Measurements from ENCODE around the gene MYBPH. TPM values are rescaled to one million over a fixed set of nuclear protein-coding genes. Genes with fewer than 3 reads are reported as not detected.

The MYBPH gene
- total and polyA plus RNA-seq, 2 donors (not counting 3 experiments of a cell fraction or from before 2014, with no cell fraction given) = not detected

DNA sequence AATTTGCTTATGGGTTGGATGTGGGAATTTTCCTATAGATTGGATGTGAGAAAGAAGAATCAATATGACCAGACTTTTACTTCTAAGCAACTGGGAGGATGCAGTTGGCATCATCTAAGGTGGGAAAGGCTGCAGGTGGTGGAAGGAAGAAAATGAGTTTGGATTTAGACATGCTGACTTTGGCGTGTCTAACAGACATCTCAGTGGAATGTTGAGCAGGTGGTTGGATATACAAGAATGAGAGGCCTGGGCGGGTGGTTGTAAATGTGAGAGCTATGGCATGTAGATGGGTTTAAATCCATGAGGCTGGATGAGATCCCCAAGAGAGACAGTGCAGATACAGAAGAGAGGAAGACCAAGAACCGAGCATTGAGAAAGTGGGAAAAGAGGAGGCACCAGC, 37.6 kb downstream of the MYBPH start:
- FAIRE-seq (no peak), DNase-seq (ENCODE audit: low read depth, low spot score) (no peak)
- peaks cover 10 to 11% of the 10 kb centered on the region in 2 experiments for H3K27me3 ChIP-seq (ENCODE audit: control insufficient read depth in 2 of 2, insufficient read depth in 2 of 2, low read length in 2 of 2)
- no TSS peak for BruUV-seq (replicated peaks)
- H3K4me1 ChIP-seq (ENCODE audit: control insufficient read depth, extremely low read depth, insufficient read depth, low read length) = no peaks in the 10 kb centered on the region
- H2AFZ ChIP-seq (ENCODE audit: low read depth, low read length) = no peak overlapping the region
- intact Hi-C loops (cut with micrococcal nuclease) (no loop called here), dilution Hi-C loops (cut with MboI; ENCODE audit: extremely low pct_ligation_motif_present, low sequenced_read_pairs) (no loop called here)
- no peak overlapping the region for H3K4me2 ChIP-seq (ENCODE audit: insufficient read depth, low read length)
- H3K4me3 ChIP-seq (replicated peaks in 1 of 3; ENCODE audit: insufficient read depth in 1 of 3, low read depth in 1 of 3, low read length in 3 of 3) = no peak overlapping the region
- TF ChIP-seq JUN (IDR thresholded peaks at IDR 0.05; ENCODE audit: borderline replicate concordance, insufficient read depth, insufficient read length, low read depth) = no peak
- TF ChIP-seq POLR2AphosphoS5 (IDR thresholded peaks at IDR 0.05; ENCODE audit: insufficient read depth, low read depth, low read length) = no peak
- no peak for TF ChIP-seq GATA2 (IDR thresholded peaks at IDR 0.05; ENCODE audit: insufficient read depth, insufficient read length, low read depth, low read length)
- no peak overlapping the region for H3K9ac ChIP-seq (replicated peaks; ENCODE audit: extremely low read depth, insufficient read depth, low read length)
- no peaks in the 10 kb centered on the region for H3K9me1 ChIP-seq (replicated peaks; ENCODE audit: control insufficient read depth, extremely low read depth, insufficient read depth, low read length)
- no peaks in the 10 kb centered on the region for H3K36me3 ChIP-seq (ENCODE audit: control insufficient read depth in 2 of 2, extremely low read depth in 1 of 2, insufficient read depth in 2 of 2, low read length in 2 of 2)
- no peak overlapping the region for H3K27ac ChIP-seq (ENCODE audit: insufficient read depth, low read depth, low read length)
- no peaks in the 10 kb centered on the region for H4K20me1 ChIP-seq (replicated peaks; ENCODE audit: control insufficient read depth, extremely low read depth, insufficient read depth, low read length)
- CTCF ChIA-PET = interaction anchor here (0.9 to 1.1 kb wide), 2 partner anchors 10 to 35 kb away, joined by 3 to 4 read pairs; no protein-coding TSS in a partner anchor
- POLR2A ChIA-PET = no interaction called here
- H3K79me2 ChIP-seq (ENCODE audit: control insufficient read depth, insufficient read depth, low read length) = no peaks in the 10 kb centered on the region
- H3K9me3 ChIP-seq (replicated peaks; ENCODE audit: control insufficient read depth, insufficient read depth, low read length) = no peaks in the 10 kb centered on the region

DNA sequence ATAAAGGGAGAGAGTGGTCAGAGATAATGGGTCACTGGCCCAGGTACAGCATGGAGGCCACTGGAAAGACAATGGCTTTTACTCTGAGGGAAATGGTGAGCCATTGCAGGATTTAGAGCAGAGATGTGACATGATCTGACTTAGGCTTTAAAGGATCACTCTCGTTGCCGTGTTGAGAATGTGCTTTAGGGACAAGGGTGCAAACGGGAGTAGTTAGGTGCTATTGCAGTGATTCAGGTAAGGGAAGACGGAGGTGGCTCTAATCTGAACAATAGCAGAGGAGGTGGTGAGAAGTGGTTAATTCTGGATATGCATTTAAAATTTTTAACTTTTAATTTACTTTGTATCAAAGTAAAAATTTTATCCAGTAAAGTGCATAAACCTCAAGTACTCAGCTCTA, 38.3 kb downstream of the MYBPH start:
- TF ChIP-seq MYC (IDR thresholded peaks at IDR 0.05; ENCODE audit: low read depth, low read length) (no peak), JUN (IDR thresholded peaks at IDR 0.05; ENCODE audit: borderline replicate concordance, insufficient read depth, insufficient read length, low read depth) (no peak), GATA2 (IDR thresholded peaks at IDR 0.05; ENCODE audit: insufficient read depth, insufficient read length, low read depth, low read length) (no peak), POLR2AphosphoS5 (IDR thresholded peaks at IDR 0.05; ENCODE audit: insufficient read depth, low read depth, low read length) (no peak)
- TF ChIP-seq, protein P1, sequence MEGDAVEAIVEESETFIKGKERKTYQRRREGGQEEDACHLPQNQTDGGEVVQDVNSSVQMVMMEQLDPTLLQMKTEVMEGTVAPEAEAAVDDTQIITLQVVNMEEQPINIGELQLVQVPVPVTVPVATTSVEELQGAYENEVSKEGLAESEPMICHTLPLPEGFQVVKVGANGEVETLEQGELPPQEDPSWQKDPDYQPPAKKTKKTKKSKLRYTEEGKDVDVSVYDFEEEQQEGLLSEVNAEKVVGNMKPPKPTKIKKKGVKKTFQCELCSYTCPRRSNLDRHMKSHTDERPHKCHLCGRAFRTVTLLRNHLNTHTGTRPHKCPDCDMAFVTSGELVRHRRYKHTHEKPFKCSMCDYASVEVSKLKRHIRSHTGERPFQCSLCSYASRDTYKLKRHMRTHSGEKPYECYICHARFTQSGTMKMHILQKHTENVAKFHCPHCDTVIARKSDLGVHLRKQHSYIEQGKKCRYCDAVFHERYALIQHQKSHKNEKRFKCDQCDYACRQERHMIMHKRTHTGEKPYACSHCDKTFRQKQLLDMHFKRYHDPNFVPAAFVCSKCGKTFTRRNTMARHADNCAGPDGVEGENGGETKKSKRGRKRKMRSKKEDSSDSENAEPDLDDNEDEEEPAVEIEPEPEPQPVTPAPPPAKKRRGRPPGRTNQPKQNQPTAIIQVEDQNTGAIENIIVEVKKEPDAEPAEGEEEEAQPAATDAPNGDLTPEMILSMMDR (IDR thresholded peaks at IDR 0.05; ENCODE audit: extremely low read depth in 1 of 2, insufficient read depth in 1 of 2, low read depth in 1 of 2, low read length in 2 of 2) = no peak
- Histone ChIP-seq H3K9me3 (replicated peaks; ENCODE audit: control insufficient read depth, insufficient read depth, low read length) (no peaks in the 10 kb centered on the region), H3K27me3 (ENCODE audit: control insufficient read depth in 2 of 2, insufficient read depth in 2 of 2, low read length in 2 of 2) (peaks cover 10 to 13% of the 10 kb centered on the region in 2 experiments), H3K9me1 (replicated peaks; ENCODE audit: control insufficient read depth, extremely low read depth, insufficient read depth, low read length) (no peaks in the 10 kb centered on the region), H4K20me1 (replicated peaks; ENCODE audit: control insufficient read depth, extremely low read depth, insufficient read depth, low read length) (no peaks in the 10 kb centered on the region), H3K79me2 (ENCODE audit: control insufficient read depth, insufficient read depth, low read length) (no peaks in the 10 kb centered on the region), H3K36me3 (ENCODE audit: control insufficient read depth in 2 of 2, extremely low read depth in 1 of 2, insufficient read depth in 2 of 2, low read length in 2 of 2) (no peaks in the 10 kb centered on the region), H2AFZ (ENCODE audit: low read depth, low read length) (no peak overlapping the region), H3K9ac (replicated peaks; ENCODE audit: extremely low read depth, insufficient read depth, low read length) (no peak overlapping the region), H3K27ac (ENCODE audit: insufficient read depth, low read depth, low read length) (no peak overlapping the region), H3K4me2 (ENCODE audit: insufficient read depth, low read length) (no peak overlapping the region), H3K4me3 (replicated peaks in 1 of 3; ENCODE audit: insufficient read depth in 1 of 3, low read depth in 1 of 3, low read length in 3 of 3) (no peak overlapping the region), H3K4me1 (ENCODE audit: control insufficient read depth, extremely low read depth, insufficient read depth, low read length) (no peaks in the 10 kb centered on the region)
- FAIRE-seq (no peak), DNase-seq (ENCODE audit: low read depth, low spot score) (no peak)
- BruUV-seq (replicated peaks) = no TSS peak
- ChIA-PET CTCF (interaction anchor here (0.9 kb wide), 1 partner anchor 9 kb away, joined by 3 read pairs; no protein-coding TSS in a partner anchor), POLR2A (no interaction called here)
- intact Hi-C loops (cut with micrococcal nuclease) (no loop called here), dilution Hi-C loops (cut with MboI; ENCODE audit: extremely low pct_ligation_motif_present, low sequenced_read_pairs) (no loop called here)

Data from endothelial cell of umbilical vein (primary cell).